A549 treated with AZD2906 at 1 μM for 4 hours (cell line): ENCODE measurements around the gene ABCC3. TPM values are rescaled to one million over a fixed set of nuclear protein-coding genes. Genes with fewer than 3 reads are reported as not detected.

Source experiments
- total RNA-seq: library from RNA; stranded (reverse); fragments of 200-300 nt; extraction: Qiagen RNA extraction; gene quantifications from 5 replicates; pipeline ENCODE4 v1.2.3, GENCODE V29; 2022

Gene ABCC3
- 112 to 132 TPM (median 127 TPM) in 5 replicates for total RNA-seq

GRCh38 chr17:50634224-50634914 lies at the start of gene ABCC3:
Gene ABCC3 (plus strand): TSS chr17:50634881. CDS start chr17:50634937, 56 bp downstream.

GRCh38 chr17:50707289-50708049 lies 72.8 kb downstream of the ABCC3 start, which contains the start of gene ANKRD40:
Gene ANKRD40 (minus strand): TSS chr17:50707914. CDS start chr17:50707654, 260 bp downstream.

GRCh38 chr17:50719144-50719923 lies 84.7 kb downstream of the ABCC3 start, which contains the start of gene LUC7L3:
Gene LUC7L3 (plus strand): TSS chr17:50719603. CDS start chr17:50719733, 130 bp downstream.

Other genes with a start within 250 kb of the ABCC3 start
- 227 to 247 TPM (median 234 TPM) in 5 replicates for gene LRRC59, start 237.4 kb upstream of the ABCC3 start, total RNA-seq
- 11.0 to 13.9 TPM (median 12.7 TPM) in 5 replicates for gene ACSF2, start 208.7 kb upstream of the ABCC3 start, total RNA-seq
- gene CHAD, start 166.0 kb upstream of the ABCC3 start, total RNA-seq: not detected in 5 replicates
- 25.5 to 33.7 TPM (median 30.9 TPM) in 5 replicates for gene RSAD1, start 156.0 kb upstream of the ABCC3 start, total RNA-seq
- gene MYCBPAP, start 126.4 kb upstream of the ABCC3 start, total RNA-seq: 0.35 to 0.89 TPM (median 0.54 TPM) in 5 replicates
- 0.11 to 0.28 TPM (median 0.20 TPM) in 5 replicates for gene EPN3, start 102.1 kb upstream of the ABCC3 start, total RNA-seq
- 65.1 to 85.9 TPM (median 81.4 TPM) in 5 replicates for gene SPATA20, start 87.7 kb upstream of the ABCC3 start, total RNA-seq
- 3.3 to 4.1 TPM (median 4.0 TPM) in 5 replicates for gene CACNA1G, start 74.2 kb upstream of the ABCC3 start, total RNA-seq
- gene ANKRD40, start 73.0 kb downstream of the ABCC3 start, total RNA-seq: 46.1 to 53.0 TPM (median 48.0 TPM) in 5 replicates
- 58.1 to 97.2 TPM (median 82.0 TPM) in 5 replicates for gene LUC7L3, start 84.7 kb downstream of the ABCC3 start, total RNA-seq
- not detected in 5 replicates for gene ANKRD40CL, start 132.6 kb downstream of the ABCC3 start, total RNA-seq
- gene WFIKKN2, start 200.7 kb downstream of the ABCC3 start, total RNA-seq: 0.02 to 0.05 TPM (median 0.02 TPM) in 3 of 5 replicates, not detected in the others
- gene TOB1, start 231.5 kb downstream of the ABCC3 start, total RNA-seq: 74.4 to 94.1 TPM (median 81.0 TPM) in 5 replicates